ENCODE data around the gene POU4F3.

The POU4F3 gene

DNA sequence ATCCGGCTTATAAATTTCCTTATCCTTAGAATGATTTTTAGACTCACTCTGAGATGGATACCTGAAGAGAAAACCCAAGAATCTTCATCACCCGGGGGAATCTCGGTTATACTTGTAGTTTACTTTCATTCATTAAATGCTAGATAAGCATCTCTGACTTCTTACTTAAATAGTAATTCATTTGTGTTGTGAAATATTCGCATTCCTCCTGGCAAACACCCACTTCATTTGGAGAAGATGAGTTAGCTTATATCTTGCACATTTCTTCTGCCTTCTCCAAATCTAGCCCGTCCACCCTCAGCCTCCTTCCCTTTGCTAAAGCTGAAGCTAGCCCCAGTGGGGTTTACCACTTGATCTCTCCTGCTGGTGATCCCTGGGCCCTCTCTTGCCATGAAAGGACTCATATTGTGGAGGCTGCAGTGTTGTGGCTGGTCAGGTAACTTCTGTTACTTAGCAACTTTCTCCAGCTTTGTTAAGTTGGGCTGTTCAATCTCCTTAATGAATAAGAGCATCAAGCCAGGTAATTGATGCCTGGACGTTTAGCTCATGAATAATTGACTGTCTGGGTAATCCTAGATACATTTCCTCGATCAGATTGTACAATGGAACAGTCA is 11.3 kb upstream of the POU4F3 start:
- TF ChIP-seq, protein P1, sequence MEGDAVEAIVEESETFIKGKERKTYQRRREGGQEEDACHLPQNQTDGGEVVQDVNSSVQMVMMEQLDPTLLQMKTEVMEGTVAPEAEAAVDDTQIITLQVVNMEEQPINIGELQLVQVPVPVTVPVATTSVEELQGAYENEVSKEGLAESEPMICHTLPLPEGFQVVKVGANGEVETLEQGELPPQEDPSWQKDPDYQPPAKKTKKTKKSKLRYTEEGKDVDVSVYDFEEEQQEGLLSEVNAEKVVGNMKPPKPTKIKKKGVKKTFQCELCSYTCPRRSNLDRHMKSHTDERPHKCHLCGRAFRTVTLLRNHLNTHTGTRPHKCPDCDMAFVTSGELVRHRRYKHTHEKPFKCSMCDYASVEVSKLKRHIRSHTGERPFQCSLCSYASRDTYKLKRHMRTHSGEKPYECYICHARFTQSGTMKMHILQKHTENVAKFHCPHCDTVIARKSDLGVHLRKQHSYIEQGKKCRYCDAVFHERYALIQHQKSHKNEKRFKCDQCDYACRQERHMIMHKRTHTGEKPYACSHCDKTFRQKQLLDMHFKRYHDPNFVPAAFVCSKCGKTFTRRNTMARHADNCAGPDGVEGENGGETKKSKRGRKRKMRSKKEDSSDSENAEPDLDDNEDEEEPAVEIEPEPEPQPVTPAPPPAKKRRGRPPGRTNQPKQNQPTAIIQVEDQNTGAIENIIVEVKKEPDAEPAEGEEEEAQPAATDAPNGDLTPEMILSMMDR (IDR thresholded peaks at IDR 0.05; ENCODE audit: low read depth, low read length) = no peak
- no peak overlapping the region for H3K4me3 ChIP-seq (replicated peaks in 1 of 2; ENCODE audit: low read depth in 2 of 2, low read length in 2 of 2)
- DNase-seq (ENCODE audit: low read depth in 2 of 2) = no peak

DNA sequence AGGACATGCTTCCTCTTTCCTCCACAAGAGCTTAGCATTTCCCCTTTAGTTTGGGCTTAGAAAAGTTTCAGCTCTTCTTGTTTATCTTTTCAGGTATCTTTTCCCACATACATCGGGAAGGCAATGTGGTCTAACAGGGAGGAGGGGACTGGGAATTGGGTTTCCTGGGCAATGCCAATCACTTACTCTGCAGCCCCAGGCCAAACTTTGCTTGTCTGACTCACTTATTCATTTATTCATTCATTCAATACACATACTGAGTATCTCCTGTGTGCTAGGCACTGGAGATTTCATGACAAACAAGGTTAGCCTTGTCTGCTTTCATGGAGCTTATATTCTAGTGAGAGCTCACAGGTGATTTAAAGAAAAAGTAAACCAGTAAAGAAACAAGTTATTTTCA is 10.7 kb upstream of the POU4F3 start:
- TF ChIP-seq, protein P1 (IDR thresholded peaks at IDR 0.05; ENCODE audit: low read depth, low read length) = no peak
- no peak overlapping the region for H3K4me3 ChIP-seq (replicated peaks in 1 of 2; ENCODE audit: low read depth in 2 of 2, low read length in 2 of 2)
- no peak for DNase-seq (ENCODE audit: low read depth in 2 of 2)

DNA sequence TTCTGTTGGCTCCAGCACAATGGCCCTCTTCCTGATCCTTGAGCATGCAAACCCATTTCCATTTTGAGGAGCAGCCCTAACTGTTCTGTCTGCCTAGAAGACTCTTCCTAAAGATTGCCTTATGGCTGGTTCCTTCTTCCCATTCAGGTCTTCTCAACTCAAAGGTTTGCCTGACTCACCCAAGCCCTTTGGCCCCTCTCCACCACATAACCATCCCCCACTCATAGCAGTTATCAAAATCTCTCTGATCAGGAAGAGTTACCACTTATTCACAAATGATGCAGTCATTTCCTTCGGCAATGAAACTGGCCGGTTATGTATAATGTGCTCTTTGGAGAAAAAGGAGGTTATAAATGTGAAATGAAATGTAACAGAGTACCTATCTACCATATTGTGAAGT is 8.9 kb upstream of the POU4F3 start:
- no peak for DNase-seq (ENCODE audit: low read depth in 2 of 2)
- TF ChIP-seq, protein P1 (IDR thresholded peaks at IDR 0.05; ENCODE audit: low read depth, low read length) = no peak
- no peak overlapping the region for H3K4me3 ChIP-seq (replicated peaks in 1 of 2; ENCODE audit: low read depth in 2 of 2, low read length in 2 of 2)

- H3K4me3 ChIP-seq (replicated peaks in 1 of 2; ENCODE audit: low read depth in 2 of 2, low read length in 2 of 2) = no peak overlapping the region
- no peak for DNase-seq (ENCODE audit: low read depth in 2 of 2)
Measured at GRCh38 chr5:146331423-146331822, 7.2 kb upstream of the POU4F3 start.

DNA sequence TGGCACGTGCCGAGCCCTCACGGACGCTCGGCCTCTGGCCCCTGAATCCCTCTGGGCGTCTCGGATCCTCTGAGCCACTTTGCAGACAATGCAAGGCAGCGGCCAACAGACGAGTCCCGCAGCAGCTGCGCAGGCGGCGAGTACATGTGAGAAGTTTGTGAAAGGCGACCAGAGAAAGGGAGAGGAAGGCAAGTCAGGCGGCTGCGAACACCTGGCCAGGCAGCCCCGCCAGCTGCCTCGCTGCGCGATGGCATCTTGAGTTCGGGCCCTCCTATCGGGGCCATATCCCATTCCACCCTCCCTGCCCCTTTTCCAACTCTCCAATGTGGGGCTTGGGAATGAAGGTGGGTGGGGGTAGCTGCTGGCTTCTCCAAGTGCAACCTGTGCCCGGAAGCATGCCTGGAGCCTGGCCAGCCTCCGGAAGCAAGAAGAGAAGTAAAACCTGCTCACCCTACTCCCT is 4.5 kb upstream of the POU4F3 start:
- TF ChIP-seq, protein P1 (IDR thresholded peaks at IDR 0.05; ENCODE audit: low read depth, low read length) = no peak
- DNase-seq (ENCODE audit: low read depth in 2 of 2) = no peak
- H3K4me3 ChIP-seq (replicated peaks in 1 of 2; ENCODE audit: low read depth in 2 of 2, low read length in 2 of 2) = no peak overlapping the region

More at GRCh38 chr5:146331423-146331822, 7.2 kb upstream of the POU4F3 start:
- TF ChIP-seq, protein P1 (IDR thresholded peaks at IDR 0.05; ENCODE audit: low read depth, low read length) = no peak

- DNase-seq (ENCODE audit: low read depth in 2 of 2) = no peak
- H3K4me3 ChIP-seq (replicated peaks in 1 of 2; ENCODE audit: low read depth in 2 of 2, low read length in 2 of 2) = no peak overlapping the region
- TF ChIP-seq, protein P1 (IDR thresholded peaks at IDR 0.05; ENCODE audit: low read depth, low read length) = no peak
Measured at GRCh38 chr5:146336197-146336596, 2.4 kb upstream of the POU4F3 start.

All from cardiac fibroblast (primary cell).